GM19025 (cell line): Measurements from ENCODE around the gene S100A3.

Source experiments
- ATAC-seq: cut with Tn5 transposase; IDR thresholded peaks from one replicate; pipeline ENCODE4 v1.9.1; 2021; ENCODE audit warnings: mild to moderate bottlenecking, low read depth, moderate library complexity; ENCODE audit not compliant: unreplicated experiment

The S100A3 gene

DNA sequence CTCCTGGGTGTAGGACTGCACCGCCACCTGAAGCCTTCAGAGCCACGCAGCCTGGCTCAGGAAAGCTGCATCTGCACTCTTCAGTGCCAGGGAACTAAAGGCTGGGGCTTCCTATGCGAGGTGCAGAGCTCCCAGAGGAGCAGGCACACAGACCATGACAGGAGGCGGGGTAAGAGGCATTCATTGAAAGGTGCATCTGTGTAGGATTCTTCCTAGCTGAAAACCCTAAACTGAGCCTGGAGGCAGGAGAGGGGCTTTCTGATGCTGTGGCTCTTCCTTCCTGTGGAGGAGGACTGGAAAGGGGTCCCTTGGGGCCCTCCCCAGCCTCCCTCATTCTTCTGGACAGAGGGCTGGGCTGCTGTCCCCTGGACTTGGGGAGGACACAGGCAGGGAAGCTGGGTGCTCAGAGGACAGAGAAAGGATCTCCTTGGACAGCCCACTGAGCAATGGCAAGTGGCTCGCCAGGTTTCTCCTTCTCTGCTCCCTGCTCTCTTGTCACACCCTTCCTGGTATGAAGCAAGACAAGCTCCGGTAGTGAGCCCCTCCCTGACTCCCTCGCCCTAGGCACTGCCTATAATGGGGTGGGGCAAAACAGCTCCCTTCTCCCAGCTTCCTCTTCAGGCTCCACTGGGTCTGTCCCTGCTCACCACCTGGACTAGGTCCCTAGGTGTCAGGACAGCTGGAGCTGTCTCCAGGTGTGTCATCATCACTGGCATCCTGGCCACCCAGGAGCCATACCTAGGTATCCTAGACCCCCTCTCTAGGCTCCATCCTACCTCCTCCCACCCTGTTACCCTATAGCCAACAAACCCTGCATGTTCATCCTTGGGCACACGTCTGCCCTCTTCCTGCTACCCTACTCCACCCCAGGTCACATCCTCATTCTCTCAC is 33.3 kb downstream of the S100A3 start:
- ATAC-seq = no peak

DNA sequence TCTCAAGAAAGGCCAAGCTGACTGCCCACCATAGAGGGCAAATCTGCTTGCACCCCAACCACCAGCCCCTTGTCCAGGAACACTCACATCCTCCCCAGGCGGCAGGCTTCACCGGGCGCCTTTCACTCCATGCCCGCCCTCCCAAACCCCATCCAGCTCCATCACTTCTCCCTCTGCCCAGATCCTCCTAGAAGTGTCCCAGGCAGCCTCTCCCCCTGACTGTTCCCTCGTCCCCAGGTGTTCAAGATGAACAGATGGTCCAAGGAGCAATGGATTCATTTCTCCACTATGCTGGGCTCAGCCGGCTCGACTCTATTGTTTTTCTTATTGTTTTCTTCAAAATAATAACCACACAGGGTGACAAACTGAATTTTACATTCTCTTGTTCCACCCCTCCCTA is 35.4 kb downstream of the S100A3 start:
- no peak for ATAC-seq

DNA sequence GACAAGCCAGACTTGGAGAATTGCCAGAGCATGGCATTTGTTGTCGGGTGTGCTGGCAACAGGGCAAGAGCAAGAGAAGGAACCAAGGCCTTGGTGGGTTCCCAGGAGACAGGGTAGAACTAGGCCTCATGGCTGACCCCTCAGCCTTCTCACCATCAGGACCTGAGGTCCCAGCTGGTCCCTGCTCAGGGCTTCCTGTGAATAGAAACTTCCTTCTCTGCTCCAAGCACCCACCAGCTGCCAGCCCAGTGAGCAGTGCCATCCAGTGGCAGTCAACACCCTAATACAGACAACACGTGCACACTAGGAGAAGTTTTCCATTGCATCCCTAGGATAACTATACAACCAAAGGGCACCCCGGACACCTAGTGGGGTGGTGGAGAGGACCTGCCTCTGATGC is 36.0 kb downstream of the S100A3 start:
- ATAC-seq = no peak

DNA sequence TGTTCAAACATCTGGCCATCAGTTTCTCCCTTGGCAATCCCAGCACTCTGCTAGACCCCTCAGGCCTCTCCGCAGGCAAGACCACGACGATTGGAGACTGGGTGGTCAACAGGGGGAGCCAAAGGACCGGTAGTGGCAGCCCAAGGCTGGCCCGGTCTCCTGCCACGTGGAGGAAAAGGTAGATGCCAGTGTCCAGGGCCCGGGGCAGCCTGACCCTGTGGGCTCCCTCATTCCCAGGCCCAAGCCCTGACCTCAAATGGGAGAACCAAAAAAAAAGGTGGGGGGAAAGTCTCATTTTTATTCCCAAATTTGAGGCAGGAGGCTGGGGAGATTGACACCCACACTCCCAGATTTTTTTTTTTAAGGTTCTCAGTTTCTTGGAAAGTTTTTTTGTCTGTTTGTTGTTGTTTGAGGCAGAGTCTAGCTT is 38.1 kb downstream of the S100A3 start:
- ATAC-seq = no peak

DNA sequence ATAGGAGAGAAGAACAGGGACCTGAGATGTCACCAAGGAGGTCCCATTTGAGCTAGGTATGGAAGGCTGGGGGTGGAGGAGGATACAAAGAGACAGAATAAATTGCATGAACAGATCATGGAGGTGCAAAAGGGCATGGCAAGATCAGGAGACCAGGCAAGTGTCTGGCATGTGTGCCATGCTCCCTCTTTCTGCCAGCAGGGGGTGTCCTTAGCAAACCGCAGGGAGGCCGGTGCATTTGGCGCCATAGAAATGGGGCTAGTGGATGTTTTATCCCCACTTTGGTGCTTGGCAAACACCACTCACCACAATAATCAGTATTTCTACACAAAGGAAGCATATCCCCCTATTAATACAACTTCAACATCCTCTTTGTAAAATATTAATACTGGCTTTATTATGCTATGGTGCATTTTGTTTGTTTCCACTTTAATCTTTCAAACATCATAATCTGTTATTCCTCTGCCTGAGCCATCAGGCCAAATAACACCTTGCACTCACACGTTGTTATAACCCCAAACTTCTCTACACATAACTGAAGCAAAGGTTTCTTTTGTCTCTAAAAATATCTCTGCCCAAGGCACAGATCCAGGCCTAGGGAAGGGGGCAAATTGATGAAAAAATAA is 39.2 kb downstream of the S100A3 start:
- ATAC-seq = no peak

DNA sequence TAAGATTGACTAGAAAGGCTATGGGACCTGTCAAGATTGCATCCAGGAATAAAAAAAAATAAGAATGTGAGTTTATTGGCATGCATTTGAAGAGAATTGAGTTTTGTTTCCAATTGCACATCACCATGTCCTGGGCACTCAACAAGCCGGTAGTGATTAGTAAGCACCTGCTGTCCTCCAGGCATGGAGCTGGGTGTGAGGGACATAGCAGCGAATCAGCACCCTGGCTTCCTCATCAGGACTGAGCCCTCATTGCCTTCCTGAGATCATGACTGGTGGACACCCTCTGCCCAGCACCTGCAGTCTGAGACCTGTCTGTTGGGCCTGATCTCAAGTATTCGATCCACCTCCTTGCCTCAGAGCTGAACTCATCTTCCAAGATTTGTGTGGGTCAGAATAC is 40.0 kb downstream of the S100A3 start:
- no peak for ATAC-seq

DNA sequence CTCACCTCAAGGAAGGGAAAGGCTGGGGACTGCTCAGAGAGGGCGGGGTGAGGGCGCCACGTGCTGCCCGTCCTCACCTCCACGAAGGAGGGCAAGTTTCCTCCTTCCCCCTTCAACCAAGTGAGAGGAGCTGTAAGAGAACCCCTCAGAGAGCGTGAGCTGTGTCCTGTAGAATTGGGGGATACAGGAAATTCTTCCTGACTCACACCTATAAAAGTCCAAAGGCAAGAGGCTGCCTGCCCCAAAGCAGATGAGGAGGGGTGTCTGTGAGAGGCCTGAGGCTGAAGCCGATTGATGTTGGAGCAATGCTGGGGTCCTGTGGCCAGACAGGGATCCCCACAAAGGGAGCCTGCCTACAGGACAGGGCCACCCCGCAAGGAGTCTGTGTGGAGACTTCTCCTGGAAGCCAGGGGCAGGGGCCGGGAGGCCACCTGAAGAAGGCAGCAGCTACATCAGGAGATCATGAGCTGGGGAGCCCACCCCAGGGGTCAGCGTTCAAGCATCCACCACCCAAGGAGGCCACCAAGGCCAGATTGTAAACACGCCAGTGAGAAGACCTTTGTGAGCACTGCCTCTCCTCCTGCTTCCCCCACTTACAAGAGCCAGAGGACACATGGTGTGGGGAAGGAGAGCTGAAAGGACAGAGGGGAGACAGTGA is 41.0 kb downstream of the S100A3 start:
- ATAC-seq = no peak

DNA sequence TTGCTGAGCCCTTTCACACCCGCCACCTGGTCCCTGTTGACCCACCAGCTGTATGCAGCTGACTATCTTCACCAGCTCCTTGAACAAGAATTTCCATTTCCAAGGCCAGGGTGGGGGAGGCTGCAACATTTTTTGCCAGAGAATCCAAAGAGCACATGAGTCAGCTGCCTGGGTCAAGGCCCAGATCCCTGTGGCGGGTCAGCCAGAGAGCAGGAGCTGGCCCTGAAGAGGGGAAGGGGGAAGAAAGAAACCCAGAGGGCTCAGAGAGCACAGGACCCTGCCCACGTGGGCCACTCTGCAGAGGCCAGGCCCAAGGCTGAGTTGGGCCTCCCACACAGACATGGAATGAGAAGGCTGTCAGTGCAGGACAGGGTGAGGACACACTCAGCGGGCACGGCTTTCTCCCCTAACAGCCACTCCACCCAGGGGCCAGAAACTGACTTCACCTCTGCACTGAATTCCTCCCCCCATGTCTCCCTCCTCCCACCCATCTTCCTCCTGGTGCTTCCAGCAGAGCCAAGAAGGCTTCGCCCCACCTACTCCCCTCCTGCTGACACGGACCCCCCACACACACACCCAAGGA is 42.1 kb downstream of the S100A3 start:
- no peak for ATAC-seq

DNA sequence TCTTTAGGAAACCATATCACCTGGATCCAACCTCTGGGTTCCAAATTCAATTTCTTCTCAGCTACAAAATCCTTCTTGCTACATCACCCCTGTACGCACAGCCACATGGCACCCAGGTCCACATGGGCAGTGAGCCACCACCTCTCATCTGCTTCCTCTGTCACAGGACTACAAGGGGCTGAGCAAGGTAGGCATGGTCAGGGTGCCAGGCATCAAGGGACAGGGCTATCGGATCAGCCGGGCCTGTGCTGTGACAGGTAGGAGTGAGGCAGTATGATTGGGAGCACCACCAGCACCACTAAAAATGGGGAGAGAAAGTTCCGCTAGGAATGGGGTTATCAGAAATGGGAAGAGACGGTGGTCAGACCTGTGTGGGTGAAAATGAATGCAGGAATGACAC is 42.7 kb downstream of the S100A3 start:
- no peak for ATAC-seq

DNA sequence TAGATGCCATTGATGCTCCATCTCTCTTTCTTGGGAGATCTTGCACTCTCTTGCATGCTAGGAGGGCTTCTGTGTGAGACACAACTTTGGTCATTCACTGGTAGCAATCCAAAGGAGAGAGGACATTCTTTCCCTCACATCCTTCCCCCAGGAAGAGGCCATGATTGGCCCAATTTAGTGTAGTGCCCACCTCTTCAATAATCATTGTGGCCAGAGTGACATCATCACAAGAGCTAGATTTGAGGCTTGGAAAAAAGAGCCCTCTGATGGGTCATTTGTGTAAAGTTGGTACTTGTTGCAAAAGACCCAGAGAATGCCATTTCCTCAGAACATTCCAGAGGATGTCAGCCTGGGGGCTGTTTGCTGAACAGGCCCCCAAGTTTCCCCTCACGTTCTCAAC is 43.5 kb downstream of the S100A3 start:
- ATAC-seq = no peak

DNA sequence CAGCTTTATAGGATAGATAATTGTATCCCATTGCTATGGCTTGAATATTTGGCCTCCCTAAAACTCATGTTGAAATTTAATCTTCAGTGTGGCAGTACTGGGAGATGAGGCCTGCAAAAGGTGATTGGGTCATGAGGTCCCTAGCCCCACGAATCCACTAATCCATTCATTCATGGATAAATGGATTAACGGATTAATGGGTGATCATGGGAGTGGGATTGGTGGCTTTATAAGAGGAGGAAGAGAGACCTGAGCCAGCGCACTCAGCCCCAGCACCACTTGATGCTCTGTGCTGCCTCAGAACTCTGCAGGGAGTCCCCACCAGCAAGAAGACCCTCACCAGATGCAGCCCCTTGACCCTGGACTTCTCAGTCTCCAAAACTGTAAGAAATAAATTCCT is 45.3 kb downstream of the S100A3 start:
- no peak for ATAC-seq

DNA sequence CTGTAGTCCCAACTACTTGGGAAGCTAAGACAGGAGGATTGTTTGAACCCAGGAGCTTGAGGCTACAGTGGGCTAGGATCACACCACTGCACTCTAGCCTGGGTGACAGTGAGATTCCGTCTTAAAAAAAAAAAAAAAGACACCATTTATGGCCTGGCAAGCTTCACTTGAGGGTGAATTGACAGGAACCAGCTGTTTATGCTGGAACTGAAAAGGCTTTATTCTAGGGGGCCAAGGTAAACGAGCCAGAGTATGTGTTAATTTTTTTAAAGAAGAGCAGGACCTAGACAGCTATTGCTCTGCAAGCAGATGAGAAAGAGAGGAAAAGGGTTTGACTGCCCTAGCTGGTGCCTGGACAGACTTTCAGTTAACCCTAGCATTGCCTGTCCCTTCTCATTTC is 50.3 kb downstream of the S100A3 start:
- ATAC-seq = no peak
